GM12891 (cell line): ENCODE results near the gene HIP1R.

Source experiments
- POLR2A ChIP-seq: IDR thresholded peaks from 2 replicates; pipeline ENCODE4 v1.6.1; 2011; ENCODE audit warnings: low read depth, low read length, control low read depth
- POLR2AphosphoS5 ChIP-seq: IDR thresholded peaks from 2 replicates; pipeline ENCODE4 v1.6.1; 2011; ENCODE audit warnings: low read depth, low read length, control low read depth
- TAF1 ChIP-seq: IDR thresholded peaks from 2 replicates; pipeline ENCODE4 v1.6.1; 2011; ENCODE audit warnings: low read depth, low read length, control low read depth

GRCh38 chr12:122846622-122847515, 11.6 kb downstream of the HIP1R start:
- no peak for TF ChIP-seq POLR2A
- no peak for TF ChIP-seq POLR2AphosphoS5
- TF ChIP-seq TAF1 = no peak
